HL-60/S4 (cell line): ENCODE results near the gene COL4A3.
"Not testable (repeated sequence)": the region's sequence is repeated elsewhere in the genome, so short reads cannot be mapped to it uniquely, and the experiment has no call there.

Experiments used
- in situ Hi-C: fragments of 300-500 bp; cut with MboI; formaldehyde crosslinking; loops from 2 replicates; pipeline ENCODE4 v1.14.3; 2022; ENCODE audit warnings: low sequenced_read_pairs

The COL4A3 gene

GRCh38 chr2:227204452-227204851 is 40.0 kb downstream of the COL4A3 start:
- in situ Hi-C loops, result no loop called here

GRCh38 chr2:227205701-227206100 is 41.3 kb downstream of the COL4A3 start:
- in situ Hi-C loops, result no loop called here

GRCh38 chr2:227206406-227206805 is 42.0 kb downstream of the COL4A3 start:
- in situ Hi-C loops, result no loop called here

DNA sequence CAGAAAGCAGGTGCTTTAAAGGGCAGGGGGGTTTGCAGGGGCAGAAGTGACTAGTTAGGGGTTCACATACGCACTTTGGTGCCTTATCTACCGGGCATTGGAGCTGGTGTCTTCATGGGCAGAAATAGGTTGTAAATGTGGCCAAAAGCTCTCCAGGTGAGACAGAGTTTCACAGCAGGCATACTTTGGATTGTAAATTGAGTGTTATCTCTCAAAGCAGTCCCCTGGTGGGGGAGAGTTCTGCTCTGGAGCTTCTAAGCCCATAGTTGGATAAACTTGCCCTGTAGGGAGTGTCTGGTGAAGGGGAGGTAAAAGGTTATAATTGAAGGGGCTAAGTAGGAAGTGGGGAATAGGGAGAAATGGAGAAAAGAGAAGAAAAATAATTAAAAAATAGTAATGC is 43.1 kb downstream of the COL4A3 start:
- in situ Hi-C loops, result no loop called here

DNA sequence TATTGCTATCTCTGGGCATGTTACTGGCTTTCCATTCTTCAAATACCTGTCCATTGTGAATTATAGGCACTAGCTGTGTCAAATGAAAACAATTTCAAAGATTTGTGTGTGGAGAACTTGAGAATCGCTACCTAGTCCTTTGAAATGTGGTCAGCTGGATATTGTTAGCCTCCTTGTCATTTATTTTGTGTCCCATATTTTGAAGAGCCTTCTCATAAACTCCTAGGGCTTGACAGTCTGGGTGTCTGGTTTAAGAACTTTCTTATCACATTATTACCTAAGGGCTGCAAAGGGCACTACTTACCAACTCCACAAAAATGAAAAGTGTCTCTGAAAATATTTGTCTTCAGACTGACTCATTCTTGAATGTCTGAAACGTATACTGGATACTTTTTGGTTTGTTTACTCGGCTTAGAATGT is 50.2 kb downstream of the COL4A3 start:
- in situ Hi-C loops, result no loop called here

DNA sequence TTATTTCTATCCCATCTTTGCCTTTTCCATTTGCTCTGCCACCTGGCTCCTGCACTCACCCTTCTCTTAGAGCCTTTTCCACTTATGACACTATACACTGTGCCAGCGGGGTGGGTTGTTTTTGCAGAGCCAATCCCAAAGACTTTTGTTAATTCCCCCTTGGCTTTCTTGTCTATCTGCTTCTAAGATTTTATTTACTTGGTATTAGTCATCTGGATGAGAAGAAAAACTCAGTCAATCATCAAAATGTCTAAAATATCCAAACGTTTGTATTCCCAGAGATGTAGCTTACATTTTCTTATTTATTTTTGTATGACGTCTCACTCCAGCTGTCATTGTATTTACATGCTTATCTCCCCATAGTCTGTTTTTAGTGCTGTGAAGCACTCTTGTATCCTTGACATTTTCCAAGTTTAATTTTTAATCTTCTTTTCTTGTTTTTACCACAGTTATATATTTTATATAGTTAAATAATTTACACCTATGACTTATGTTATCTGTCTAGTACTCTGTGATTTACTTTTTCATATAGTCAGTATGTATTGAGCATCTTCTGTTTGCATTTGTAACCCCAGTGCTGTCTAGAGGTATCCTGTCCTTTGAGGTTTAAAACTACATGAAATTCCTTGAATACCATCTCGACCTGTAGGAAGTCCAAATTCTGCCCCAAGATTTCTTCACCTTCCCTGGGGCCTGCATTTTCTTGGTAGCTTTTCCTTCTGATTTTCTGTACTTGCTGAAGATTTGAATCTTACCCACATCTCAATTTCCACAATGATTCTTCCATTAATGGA is 55.1 kb downstream of the COL4A3 start:
- in situ Hi-C loops, result no loop called here

- in situ Hi-C loops, result no loop called here
Measured at GRCh38 chr2:227221120-227221519, 56.7 kb downstream of the COL4A3 start.

DNA sequence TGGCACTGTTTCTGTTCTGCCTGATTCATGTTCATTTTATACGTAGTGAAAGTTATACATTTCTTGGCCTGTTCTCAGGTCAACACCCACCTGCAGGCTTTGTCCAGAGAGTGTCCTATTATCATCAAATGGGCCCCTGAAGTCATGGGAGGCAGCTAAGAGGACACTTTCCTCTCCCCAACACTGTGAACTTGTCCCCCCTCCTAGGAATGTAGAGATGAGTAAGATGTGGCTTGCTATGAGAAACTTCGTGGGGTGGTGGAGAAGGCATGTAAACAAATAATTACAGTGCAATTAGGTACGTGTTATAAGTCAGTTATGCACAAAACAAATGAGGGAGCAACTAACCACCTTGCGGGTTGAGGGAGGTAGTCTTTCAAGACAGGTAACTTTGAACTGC is 57.9 kb downstream of the COL4A3 start:
- in situ Hi-C loops, result no loop called here

GRCh38 chr2:227225641-227226040 is 61.2 kb downstream of the COL4A3 start:
- in situ Hi-C loops, result not testable (repeated sequence)

DNA sequence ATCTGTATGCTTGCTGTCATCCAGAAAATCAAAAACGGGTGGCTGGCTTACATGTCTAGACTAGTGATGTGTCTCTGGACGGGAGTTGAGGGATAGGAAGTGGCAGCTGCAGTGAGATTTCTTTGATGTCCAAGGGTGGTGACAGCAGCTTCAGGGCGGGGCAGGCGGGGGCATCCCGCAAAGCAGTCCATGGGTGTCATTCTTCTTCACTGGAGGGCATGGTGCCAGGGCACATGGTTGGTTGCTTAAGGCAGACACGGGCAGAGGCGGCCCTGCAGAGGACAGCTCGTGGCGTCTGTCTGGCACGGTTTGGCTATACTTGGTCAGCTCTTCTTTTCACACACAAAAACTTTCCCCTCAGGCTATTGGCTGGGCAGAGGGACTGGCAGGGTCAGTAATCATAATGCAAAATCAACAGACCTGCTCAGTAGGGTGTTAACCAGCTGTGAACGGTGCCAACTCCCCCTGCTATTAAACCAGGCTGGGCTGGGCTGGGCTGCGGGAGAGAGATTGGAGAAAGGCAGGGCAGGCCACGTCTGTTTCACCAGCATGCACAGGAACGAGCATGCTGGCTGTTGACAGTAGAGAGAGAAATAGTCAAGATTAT is 63.7 kb downstream of the COL4A3 start:
- in situ Hi-C loops, result no loop called here

- in situ Hi-C loops, result no loop called here
Measured at GRCh38 chr2:227230151-227230550, 65.7 kb downstream of the COL4A3 start.

GRCh38 chr2:227234429-227234828 is 70.0 kb downstream of the COL4A3 start:
- in situ Hi-C loops, result no loop called here

GRCh38 chr2:227237786-227238185 is 73.4 kb downstream of the COL4A3 start:
- in situ Hi-C loops, result no loop called here

- in situ Hi-C loops, result no loop called here
Measured at GRCh38 chr2:227238238-227239237, 74.1 kb downstream of the COL4A3 start.

GRCh38 chr2:227241005-227241404 is 76.6 kb downstream of the COL4A3 start:
- in situ Hi-C loops, result no loop called here

GRCh38 chr2:227248876-227249275 is 84.5 kb downstream of the COL4A3 start:
- in situ Hi-C loops, result no loop called here

GRCh38 chr2:227252831-227253230 is 88.4 kb downstream of the COL4A3 start:
- in situ Hi-C loops, result no loop called here

DNA sequence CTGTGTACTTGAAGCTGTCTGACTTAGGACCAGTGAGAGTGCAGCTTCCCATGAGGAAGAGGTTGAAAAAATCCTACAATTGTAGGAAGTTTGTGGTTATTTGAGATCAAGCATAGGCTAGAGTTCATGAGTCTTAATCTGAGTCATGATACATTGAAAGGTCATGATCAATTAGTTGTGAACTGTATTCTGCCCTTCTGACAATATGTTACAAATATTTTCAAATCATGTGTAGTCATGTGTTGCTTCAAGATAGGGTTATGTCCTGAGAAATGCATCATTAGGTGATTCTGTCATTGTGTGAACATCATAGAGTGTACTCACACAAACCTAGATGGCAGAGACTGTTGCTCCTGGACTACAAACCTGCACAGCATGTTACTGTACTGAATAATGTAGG is 92.2 kb downstream of the COL4A3 start:
- in situ Hi-C loops, result no loop called here

- in situ Hi-C loops, result no loop called here
Measured at GRCh38 chr2:227257820-227258219, 93.4 kb downstream of the COL4A3 start.

- in situ Hi-C loops, result no loop called here
Measured at GRCh38 chr2:227260041-227260440, 95.6 kb downstream of the COL4A3 start.

DNA sequence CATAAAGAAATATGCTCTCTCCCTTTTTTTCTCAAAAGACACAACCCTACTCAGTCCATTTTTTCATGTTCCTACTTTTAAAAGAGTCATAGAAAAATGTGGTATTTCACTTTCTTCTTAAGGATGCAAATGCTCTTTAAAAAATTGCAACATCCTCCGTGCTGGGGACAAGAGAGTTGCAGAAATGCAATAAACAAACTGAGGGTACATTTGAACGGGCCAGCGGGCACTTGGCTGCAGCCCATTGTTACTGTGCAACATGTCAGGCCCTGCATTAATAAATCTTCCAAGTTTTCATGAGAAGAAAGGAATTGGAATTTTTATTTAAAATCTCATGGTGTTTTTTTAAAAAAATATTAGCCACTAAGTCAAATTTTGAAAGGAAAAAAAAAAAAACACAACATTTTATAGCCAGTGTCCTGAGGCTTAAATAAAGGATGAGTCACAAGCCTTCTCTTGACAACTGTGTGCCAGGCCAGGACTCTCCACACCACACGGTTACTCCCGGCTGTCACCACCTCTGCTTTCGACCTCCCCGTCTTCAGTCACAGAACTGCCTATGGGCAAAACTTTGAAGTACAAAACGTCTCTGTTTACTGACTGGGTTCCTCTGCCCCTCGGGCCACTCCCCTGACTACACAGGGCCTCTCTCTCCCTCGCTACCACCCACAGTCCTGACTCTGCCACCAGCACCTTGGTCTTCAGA is 103.1 kb downstream of the COL4A3 start:
- in situ Hi-C loops, result no loop called here
